Stimulated activated CD4-positive, alpha-beta T cell treated with anti-CD3 and anti-CD28 coated beads, Interleukin-2, amount 100 ng/mL, for 24 hours (primary cell): ENCODE data around the gene BTF3.
A peak's percentile ranks its signal among the peaks of the same experiment; 100 is the strongest.
"Not testable (repeated sequence)": the region's sequence is repeated elsewhere in the genome, so short reads cannot be mapped to it uniquely, and the experiment has no call there.

ENCODE experiments used
- DNase-seq, 2 donors: peaks; one replicate each; pipeline ENCODE4 v3.0.0-alpha.2; 2020

The BTF3 gene

GRCh38 chr5:73486119-73486899 is 11.9 kb upstream of the BTF3 start:
- DNase-seq: no peak

- not testable (repeated sequence) for DNase-seq
Observed at GRCh38 chr5:73487257-73487656, 11.0 kb upstream of the BTF3 start.

GRCh38 chr5:73487815-73488214 is 10.4 kb upstream of the BTF3 start:
- DNase-seq: no peak

GRCh38 chr5:73488806-73489205 is 9.4 kb upstream of the BTF3 start:
- DNase-seq: no peak

GRCh38 chr5:73490088-73490487 is 8.2 kb upstream of the BTF3 start:
- no peak for DNase-seq

- no peak for DNase-seq
Observed at GRCh38 chr5:73491155-73491554, 7.1 kb upstream of the BTF3 start.

GRCh38 chr5:73493421-73493820 is 4.8 kb upstream of the BTF3 start:
- DNase-seq: no peak

- DNase-seq: no peak
Observed at GRCh38 chr5:73494721-73495120, 3.5 kb upstream of the BTF3 start.

- DNase-seq: no peak
Observed at GRCh38 chr5:73495772-73496335, 2.4 kb upstream of the BTF3 start.

GRCh38 chr5:73496984-73497457 is 1.2 kb upstream of the BTF3 start:
- DNase-seq: no peak

GRCh38 chr5:73497497-73498056 is 665 bp upstream of the BTF3 start:
- DNase-seq: no peak

- DNase-seq: no peak
Observed at GRCh38 chr5:73499187-73499586, 945 bp downstream of the BTF3 start.

- no peak for DNase-seq
Observed at GRCh38 chr5:73499756-73500155, 1.5 kb downstream of the BTF3 start.

GRCh38 chr5:73501406-73501805 is 3.2 kb downstream of the BTF3 start:
- DNase-seq: no peak

- no peak for DNase-seq
Observed at GRCh38 chr5:73506459-73506955, 8.3 kb downstream of the BTF3 start.

- no peak for DNase-seq
Observed at GRCh38 chr5:73507062-73507461, 8.8 kb downstream of the BTF3 start.

- DNase-seq: not testable (repeated sequence)
Observed at GRCh38 chr5:73508521-73508920, 10.3 kb downstream of the BTF3 start.

- DNase-seq: no peak
Observed at GRCh38 chr5:73513996-73514395, 15.8 kb downstream of the BTF3 start.

- no peak for DNase-seq
Observed at GRCh38 chr5:73514418-73514817, 16.2 kb downstream of the BTF3 start.

- no peak for DNase-seq
Observed at GRCh38 chr5:73515232-73515631, 17.0 kb downstream of the BTF3 start.

GRCh38 chr5:73519531-73520283 is 21.5 kb downstream of the BTF3 start:
- peak; percentile 62 to 64 for DNase-seq

- DNase-seq: no peak
Observed at GRCh38 chr5:73522989-73523388, 24.7 kb downstream of the BTF3 start.

- DNase-seq: no peak
Observed at GRCh38 chr5:73523861-73524260, 25.6 kb downstream of the BTF3 start.
